WTC11 (cell line): Measurements from ENCODE around the gene DMGDH. TPM values are rescaled to one million over a fixed set of nuclear protein-coding genes. Genes with fewer than 3 reads are reported as not detected.

Experiments used
- ATAC-seq: fragments of 200-7000 bp; cut with Tn5 transposase; 2 replicates; pipeline ENCODE4 v1.10.0; 2021; ENCODE audit warnings: mild to moderate bottlenecking, moderate library complexity
- CTCF ChIA-PET: fragments of 300-600 bp; sonication (Branson Sonifier 250); formaldehyde crosslinking; loops from one replicate; lab custom pipeline; 2021; ENCODE audit warnings: antibody characterized with exemption; lab: Charles Lee
- POLR2A ChIA-PET: fragments of 350-600 bp; sonication (Branson Sonifier 250); formaldehyde crosslinking; loops from one replicate; lab custom pipeline; 2021; ENCODE audit warnings: antibody characterized with exemption; lab: Charles Lee
- DNase-seq: peaks from one replicate; pipeline ENCODE4 v3.0.0; 2021; ENCODE audit warnings: low spot score
- H3K27ac Mint-ChIP-seq: 2 replicates; pipeline ENCODE4 v1.8.0; 2021; ENCODE audit warnings: mixed read lengths
- H3K27me3 Mint-ChIP-seq: 2 replicates; pipeline ENCODE4 v1.8.0; 2021; ENCODE audit warnings: low read depth, mild to moderate bottlenecking, moderate library complexity, mixed read lengths
- H3K36me3 Mint-ChIP-seq: 2 replicates; pipeline ENCODE4 v1.8.0; 2021; ENCODE audit warnings: mixed read lengths
- H3K4me1 Mint-ChIP-seq: 2 replicates; pipeline ENCODE4 v1.8.0; 2022; ENCODE audit warnings: mixed read lengths
- H3K4me3 Mint-ChIP-seq: 2 replicates; pipeline ENCODE4 v1.8.0; 2021; ENCODE audit warnings: mild to moderate bottlenecking, moderate library complexity, mixed read lengths
- H3K9me3 Mint-ChIP-seq: 2 replicates; pipeline ENCODE4 v1.8.0; 2021; ENCODE audit warnings: mixed read lengths
- FOXP1 ChIP-seq: sonication (generic); formaldehyde crosslinking; IDR thresholded peaks from 2 replicates; pipeline ENCODE4 v1.8.0; 2022; ENCODE audit warnings: missing genetic modification reagents, mild to moderate bottlenecking, moderate library complexity, borderline replicate concordance
- MYBL2 ChIP-seq: sonication (generic); formaldehyde crosslinking; IDR thresholded peaks from 2 replicates; pipeline ENCODE4 v1.8.1; 2023; ENCODE audit warnings: mild to moderate bottlenecking, moderate library complexity, missing genetic modification reagents
- NFE2L1 ChIP-seq: sonication (generic); formaldehyde crosslinking; IDR thresholded peaks from 2 replicates; pipeline ENCODE4 v1.8.1; 2023; ENCODE audit warnings: missing genetic modification reagents
- SP1 ChIP-seq: sonication (generic); formaldehyde crosslinking; conservative IDR thresholded peaks from 2 replicates; pipeline ENCODE4 v1.8.1; 2022; ENCODE audit warnings: missing genetic modification reagents
- TEAD1 ChIP-seq: sonication (generic); formaldehyde crosslinking; IDR thresholded peaks from 2 replicates; pipeline ENCODE4 v1.8.0; 2022; ENCODE audit warnings: mild to moderate bottlenecking, missing genetic modification reagents
- TEAD4 ChIP-seq: sonication (generic); formaldehyde crosslinking; IDR thresholded peaks from 2 replicates; pipeline ENCODE4 v1.8.0; 2022; ENCODE audit warnings: mild to moderate bottlenecking, missing genetic modification reagents
- ZNF121 ChIP-seq: sonication (generic); formaldehyde crosslinking; IDR thresholded peaks from 2 replicates; pipeline ENCODE4 v1.8.0; 2023; ENCODE audit warnings: missing genetic modification reagents
- ZNF423 ChIP-seq: fragments of 250-450 bp; sonication (Bioruptor Pico); IDR thresholded peaks from 2 replicates; pipeline ENCODE4 v2.1.2; 2022; ENCODE audit warnings: mild to moderate bottlenecking, moderate library complexity
- ZNF671 ChIP-seq: fragments of 250-450 bp; sonication (Bioruptor Pico); IDR thresholded peaks from 2 replicates; pipeline ENCODE4 v1.8.0; 2021; ENCODE audit warnings: mild to moderate bottlenecking
- total RNA-seq: library from RNA; stranded (reverse); gene quantifications from 3 replicates; pipeline ENCODE4 v1.2.3, GENCODE V29; 2021
- TF ChIP-seq, protein P1 (sequence below): sonication (generic); formaldehyde crosslinking; IDR thresholded peaks from 2 replicates; pipeline ENCODE4 v1.8.1; 2023; ENCODE audit warnings: mild to moderate bottlenecking, missing genetic modification reagents
- TF ChIP-seq, protein P2 (sequence below): fragments of 250-450 bp; sonication (Bioruptor Pico); IDR thresholded peaks from 2 replicates; pipeline ENCODE4 v1.9.0; 2021; ENCODE audit warnings: mild to moderate bottlenecking
- TF ChIP-seq, protein P3 (sequence below): sonication (generic); formaldehyde crosslinking; IDR thresholded peaks from 2 replicates; pipeline ENCODE4 v1.8.0; 2022; ENCODE audit warnings: mild to moderate bottlenecking, missing genetic modification reagents
- TF ChIP-seq, protein P4 (sequence below): sonication (generic); formaldehyde crosslinking; IDR thresholded peaks from 2 replicates; pipeline ENCODE4 v1.8.1; 2022; ENCODE audit warnings: missing genetic modification reagents, borderline replicate concordance
- TF ChIP-seq, protein P5 (sequence below): sonication (generic); formaldehyde crosslinking; IDR thresholded peaks from 2 replicates; pipeline ENCODE4 v1.8.0; 2023; ENCODE audit warnings: missing genetic modification reagents
- TF ChIP-seq, protein P6 (sequence below): sonication (generic); formaldehyde crosslinking; IDR thresholded peaks from 2 replicates; pipeline ENCODE4 v1.8.0; 2023; ENCODE audit warnings: missing genetic modification reagents, mild to moderate bottlenecking, borderline replicate concordance

Gene DMGDH
- total RNA-seq, 1 experiment from 2014 or later = 0.35 TPM

DNA sequence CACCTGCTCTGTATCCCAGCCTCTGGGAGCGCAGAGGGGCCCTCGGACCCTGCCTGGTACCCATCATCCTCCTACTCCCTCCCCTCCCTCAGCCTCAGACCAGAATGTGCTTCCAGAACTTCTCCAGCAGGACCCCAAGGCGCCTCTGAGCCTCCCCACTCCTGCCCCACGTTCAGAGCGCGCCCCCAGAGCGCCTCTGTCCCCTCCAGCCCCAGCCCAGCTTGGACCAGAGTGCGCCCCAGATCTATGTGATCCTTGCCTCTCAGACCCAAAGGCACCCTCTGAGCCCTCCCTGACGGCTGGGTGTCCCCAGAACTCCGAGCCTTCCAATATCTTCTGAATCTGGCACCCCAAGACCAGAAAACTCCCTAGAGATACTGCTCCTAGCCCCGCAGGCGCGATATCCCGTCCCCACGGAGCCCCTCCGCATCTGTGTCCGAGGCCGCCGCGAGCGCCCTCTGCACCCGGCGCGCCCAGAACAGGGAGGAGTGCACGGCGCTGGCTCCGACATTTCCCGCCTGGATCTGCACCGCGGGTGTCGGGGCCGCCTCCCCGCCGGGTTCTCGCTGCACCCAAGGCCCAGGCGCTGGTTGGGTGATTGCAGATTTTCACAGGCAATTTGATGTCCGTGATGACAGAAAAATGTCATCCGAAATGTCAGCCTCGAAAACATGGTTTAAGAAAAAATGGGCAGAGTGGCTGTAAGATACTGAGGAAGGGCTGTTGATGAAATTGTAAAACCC lies 42.7 kb upstream of the DMGDH start:
- H3K27ac Mint-ChIP-seq = no peak overlapping the region
- peak overlapping the region; percentile 81 for H3K4me3 Mint-ChIP-seq
- H3K4me1 Mint-ChIP-seq = peaks cover 8% of the 10 kb centered on the region; the same call in 1 of the 2 replicates
- CTCF ChIA-PET = interaction anchor here (1.4 to 1.5 kb wide), 2 partner anchors 21 to 87 kb away, joined by 3 to 7 read pairs; no protein-coding TSS in a partner anchor
- no peaks in the 10 kb centered on the region for H3K36me3 Mint-ChIP-seq
- POLR2A ChIA-PET = no interaction called here
- DNase-seq (peak; percentile 44), ATAC-seq (peak; percentile 72)
- TF ChIP-seq, protein P1, sequence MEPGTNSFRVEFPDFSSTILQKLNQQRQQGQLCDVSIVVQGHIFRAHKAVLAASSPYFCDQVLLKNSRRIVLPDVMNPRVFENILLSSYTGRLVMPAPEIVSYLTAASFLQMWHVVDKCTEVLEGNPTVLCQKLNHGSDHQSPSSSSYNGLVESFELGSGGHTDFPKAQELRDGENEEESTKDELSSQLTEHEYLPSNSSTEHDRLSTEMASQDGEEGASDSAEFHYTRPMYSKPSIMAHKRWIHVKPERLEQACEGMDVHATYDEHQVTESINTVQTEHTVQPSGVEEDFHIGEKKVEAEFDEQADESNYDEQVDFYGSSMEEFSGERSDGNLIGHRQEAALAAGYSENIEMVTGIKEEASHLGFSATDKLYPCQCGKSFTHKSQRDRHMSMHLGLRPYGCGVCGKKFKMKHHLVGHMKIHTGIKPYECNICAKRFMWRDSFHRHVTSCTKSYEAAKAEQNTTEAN = 0 out of 2 replicates have a peak, but pooled peaks have one; percentile 26
- TF ChIP-seq, protein P2, sequence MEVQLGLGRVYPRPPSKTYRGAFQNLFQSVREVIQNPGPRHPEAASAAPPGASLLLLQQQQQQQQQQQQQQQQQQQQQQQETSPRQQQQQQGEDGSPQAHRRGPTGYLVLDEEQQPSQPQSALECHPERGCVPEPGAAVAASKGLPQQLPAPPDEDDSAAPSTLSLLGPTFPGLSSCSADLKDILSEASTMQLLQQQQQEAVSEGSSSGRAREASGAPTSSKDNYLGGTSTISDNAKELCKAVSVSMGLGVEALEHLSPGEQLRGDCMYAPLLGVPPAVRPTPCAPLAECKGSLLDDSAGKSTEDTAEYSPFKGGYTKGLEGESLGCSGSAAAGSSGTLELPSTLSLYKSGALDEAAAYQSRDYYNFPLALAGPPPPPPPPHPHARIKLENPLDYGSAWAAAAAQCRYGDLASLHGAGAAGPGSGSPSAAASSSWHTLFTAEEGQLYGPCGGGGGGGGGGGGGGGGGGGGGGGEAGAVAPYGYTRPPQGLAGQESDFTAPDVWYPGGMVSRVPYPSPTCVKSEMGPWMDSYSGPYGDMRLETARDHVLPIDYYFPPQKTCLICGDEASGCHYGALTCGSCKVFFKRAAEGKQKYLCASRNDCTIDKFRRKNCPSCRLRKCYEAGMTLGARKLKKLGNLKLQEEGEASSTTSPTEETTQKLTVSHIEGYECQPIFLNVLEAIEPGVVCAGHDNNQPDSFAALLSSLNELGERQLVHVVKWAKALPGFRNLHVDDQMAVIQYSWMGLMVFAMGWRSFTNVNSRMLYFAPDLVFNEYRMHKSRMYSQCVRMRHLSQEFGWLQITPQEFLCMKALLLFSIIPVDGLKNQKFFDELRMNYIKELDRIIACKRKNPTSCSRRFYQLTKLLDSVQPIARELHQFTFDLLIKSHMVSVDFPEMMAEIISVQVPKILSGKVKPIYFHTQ (CRISPR knock-in tag) = no peak
- TF ChIP-seq TEAD4 (CRISPR knock-in tag) (no peak), NFE2L1 (0 out of 2 replicates have a peak, but pooled peaks have one; percentile 11), MYBL2 (peak; percentile 49; the same call in 1 of the 2 replicates), ZNF671 (CRISPR knock-in tag) (no peak), FOXP1 (peak; percentile 58; the same call in 1 of the 2 replicates), ZNF423 (CRISPR knock-in tag) (peak; percentile 53; the same call in 1 of the 2 replicates)
- TF ChIP-seq, protein P3, sequence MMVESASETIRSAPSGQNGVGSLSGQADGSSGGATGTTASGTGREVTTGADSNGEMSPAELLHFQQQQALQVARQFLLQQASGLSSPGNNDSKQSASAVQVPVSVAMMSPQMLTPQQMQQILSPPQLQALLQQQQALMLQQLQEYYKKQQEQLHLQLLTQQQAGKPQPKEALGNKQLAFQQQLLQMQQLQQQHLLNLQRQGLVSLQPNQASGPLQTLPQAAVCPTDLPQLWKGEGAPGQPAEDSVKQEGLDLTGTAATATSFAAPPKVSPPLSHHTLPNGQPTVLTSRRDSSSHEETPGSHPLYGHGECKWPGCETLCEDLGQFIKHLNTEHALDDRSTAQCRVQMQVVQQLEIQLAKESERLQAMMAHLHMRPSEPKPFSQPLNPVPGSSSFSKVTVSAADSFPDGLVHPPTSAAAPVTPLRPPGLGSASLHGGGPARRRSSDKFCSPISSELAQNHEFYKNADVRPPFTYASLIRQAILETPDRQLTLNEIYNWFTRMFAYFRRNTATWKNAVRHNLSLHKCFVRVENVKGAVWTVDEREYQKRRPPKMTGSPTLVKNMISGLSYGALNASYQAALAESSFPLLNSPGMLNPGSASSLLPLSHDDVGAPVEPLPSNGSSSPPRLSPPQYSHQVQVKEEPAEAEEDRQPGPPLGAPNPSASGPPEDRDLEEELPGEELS (CRISPR knock-in tag) = 0 out of 2 replicates have a peak, but pooled peaks have one; percentile 0
- no peaks in the 10 kb centered on the region for H3K9me3 Mint-ChIP-seq
- H3K27me3 Mint-ChIP-seq = peaks cover 51% of the 10 kb centered on the region

DNA sequence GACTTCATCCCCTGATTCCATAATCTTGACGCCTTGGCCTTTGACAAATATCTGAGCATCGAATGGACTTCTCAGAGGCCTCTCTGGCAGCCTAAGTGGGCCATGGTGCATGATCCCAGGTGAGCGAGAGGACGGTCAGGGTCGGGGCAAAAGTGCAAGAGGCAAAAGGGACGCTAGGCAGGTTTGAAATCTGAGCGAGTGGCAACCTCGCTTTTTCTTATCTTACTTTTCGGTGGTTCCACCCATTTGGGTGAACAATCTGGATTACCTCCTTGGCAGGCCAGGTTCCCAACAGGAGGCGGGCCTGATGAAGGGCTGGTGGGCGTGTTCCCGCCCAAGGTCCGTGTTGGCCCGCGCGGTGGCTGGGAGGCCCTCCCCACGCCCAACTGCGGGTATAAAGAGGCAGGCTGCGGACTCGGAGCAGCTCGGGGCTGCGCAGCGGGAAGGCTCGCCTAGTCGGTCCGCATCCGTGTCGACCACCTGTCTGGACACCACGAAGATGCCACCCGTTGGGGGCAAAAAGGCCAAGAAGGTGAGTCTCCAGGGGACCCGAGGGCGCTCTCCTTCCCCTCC lies 42.0 kb upstream of the DMGDH start, which contains the start of gene BHMT:
TSS of gene BHMT (plus strand) at position 423 of the 573 bp plus-strand sequence. CDS start at position 500, 77 bp downstream.
- DNase-seq = peak; percentile 57
- ChIA-PET POLR2A (no interaction called here), CTCF (interaction anchor here (1.4 to 1.5 kb wide), 2 partner anchors 22 to 86 kb away, joined by 3 to 7 read pairs; no protein-coding TSS in a partner anchor)
- peak; percentile 81 for ATAC-seq
- H3K4me1 Mint-ChIP-seq = peaks cover 8% of the 10 kb centered on the region; the same call in 1 of the 2 replicates
- no peaks in the 10 kb centered on the region for H3K36me3 Mint-ChIP-seq
- TF ChIP-seq, protein P3 (CRISPR knock-in tag) = 0 out of 2 replicates have a peak, but pooled peaks have one; percentile 30
- TF ChIP-seq, protein P4, sequence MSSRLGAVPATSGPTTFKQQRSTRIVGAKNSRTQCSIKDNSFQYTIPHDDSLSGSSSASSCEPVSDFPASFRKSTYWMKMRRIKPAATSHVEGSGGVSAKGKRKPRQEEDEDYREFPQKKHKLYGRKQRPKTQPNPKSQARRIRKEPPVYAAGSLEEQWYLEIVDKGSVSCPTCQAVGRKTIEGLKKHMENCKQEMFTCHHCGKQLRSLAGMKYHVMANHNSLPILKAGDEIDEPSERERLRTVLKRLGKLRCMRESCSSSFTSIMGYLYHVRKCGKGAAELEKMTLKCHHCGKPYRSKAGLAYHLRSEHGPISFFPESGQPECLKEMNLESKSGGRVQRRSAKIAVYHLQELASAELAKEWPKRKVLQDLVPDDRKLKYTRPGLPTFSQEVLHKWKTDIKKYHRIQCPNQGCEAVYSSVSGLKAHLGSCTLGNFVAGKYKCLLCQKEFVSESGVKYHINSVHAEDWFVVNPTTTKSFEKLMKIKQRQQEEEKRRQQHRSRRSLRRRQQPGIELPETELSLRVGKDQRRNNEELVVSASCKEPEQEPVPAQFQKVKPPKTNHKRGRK (CRISPR knock-in tag) = no peak
- TF ChIP-seq, protein P5, sequence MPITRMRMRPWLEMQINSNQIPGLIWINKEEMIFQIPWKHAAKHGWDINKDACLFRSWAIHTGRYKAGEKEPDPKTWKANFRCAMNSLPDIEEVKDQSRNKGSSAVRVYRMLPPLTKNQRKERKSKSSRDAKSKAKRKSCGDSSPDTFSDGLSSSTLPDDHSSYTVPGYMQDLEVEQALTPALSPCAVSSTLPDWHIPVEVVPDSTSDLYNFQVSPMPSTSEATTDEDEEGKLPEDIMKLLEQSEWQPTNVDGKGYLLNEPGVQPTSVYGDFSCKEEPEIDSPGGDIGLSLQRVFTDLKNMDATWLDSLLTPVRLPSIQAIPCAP (CRISPR knock-in tag) = peak; percentile 55; the same call in 1 of the 2 replicates
- TF ChIP-seq ZNF121 (CRISPR knock-in tag) (peak; percentile 57), TEAD1 (CRISPR knock-in tag) (no peak), SP1 (CRISPR knock-in tag) (0 out of 2 replicates have a peak, but pooled peaks have one; percentile 1)
- TF ChIP-seq, protein P6, sequence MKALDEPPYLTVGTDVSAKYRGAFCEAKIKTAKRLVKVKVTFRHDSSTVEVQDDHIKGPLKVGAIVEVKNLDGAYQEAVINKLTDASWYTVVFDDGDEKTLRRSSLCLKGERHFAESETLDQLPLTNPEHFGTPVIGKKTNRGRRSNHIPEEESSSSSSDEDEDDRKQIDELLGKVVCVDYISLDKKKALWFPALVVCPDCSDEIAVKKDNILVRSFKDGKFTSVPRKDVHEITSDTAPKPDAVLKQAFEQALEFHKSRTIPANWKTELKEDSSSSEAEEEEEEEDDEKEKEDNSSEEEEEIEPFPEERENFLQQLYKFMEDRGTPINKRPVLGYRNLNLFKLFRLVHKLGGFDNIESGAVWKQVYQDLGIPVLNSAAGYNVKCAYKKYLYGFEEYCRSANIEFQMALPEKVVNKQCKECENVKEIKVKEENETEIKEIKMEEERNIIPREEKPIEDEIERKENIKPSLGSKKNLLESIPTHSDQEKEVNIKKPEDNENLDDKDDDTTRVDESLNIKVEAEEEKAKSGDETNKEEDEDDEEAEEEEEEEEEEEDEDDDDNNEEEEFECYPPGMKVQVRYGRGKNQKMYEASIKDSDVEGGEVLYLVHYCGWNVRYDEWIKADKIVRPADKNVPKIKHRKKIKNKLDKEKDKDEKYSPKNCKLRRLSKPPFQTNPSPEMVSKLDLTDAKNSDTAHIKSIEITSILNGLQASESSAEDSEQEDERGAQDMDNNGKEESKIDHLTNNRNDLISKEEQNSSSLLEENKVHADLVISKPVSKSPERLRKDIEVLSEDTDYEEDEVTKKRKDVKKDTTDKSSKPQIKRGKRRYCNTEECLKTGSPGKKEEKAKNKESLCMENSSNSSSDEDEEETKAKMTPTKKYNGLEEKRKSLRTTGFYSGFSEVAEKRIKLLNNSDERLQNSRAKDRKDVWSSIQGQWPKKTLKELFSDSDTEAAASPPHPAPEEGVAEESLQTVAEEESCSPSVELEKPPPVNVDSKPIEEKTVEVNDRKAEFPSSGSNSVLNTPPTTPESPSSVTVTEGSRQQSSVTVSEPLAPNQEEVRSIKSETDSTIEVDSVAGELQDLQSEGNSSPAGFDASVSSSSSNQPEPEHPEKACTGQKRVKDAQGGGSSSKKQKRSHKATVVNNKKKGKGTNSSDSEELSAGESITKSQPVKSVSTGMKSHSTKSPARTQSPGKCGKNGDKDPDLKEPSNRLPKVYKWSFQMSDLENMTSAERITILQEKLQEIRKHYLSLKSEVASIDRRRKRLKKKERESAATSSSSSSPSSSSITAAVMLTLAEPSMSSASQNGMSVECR = no peak
- no peak within 1 kb of the TSS for H3K27ac Mint-ChIP-seq
- H3K9me3 Mint-ChIP-seq = no peaks in the 10 kb centered on the region
- H3K4me3 Mint-ChIP-seq = peak within 1 kb of the TSS; percentile 81
- peaks cover 51% of the 10 kb centered on the region for H3K27me3 Mint-ChIP-seq
